RPMI7951 (cell line): ENCODE measurements around the gene MECP2. TPM values are rescaled to one million over a fixed set of nuclear protein-coding genes. Genes with fewer than 3 reads are reported as not detected.

Experiments used
- DNase-seq: peaks from one replicate; pipeline ENCODE4 v3.0.0-alpha.2; 2012; ENCODE audit warnings: low read depth
- total RNA-seq: library from RNA; depleted of rRNA; stranded (reverse); fragments of >200 nt; shearing (Covaris generic); gene quantifications from 2 replicates; pipeline ENCODE4 v1.2.3, GENCODE V29; 2014

Gene MECP2
- total RNA-seq, 1 experiment from 2014 or later = 12.9 TPM

- DNase-seq = no peak
Observed at GRCh38 chrX:154115750-154116149, 18.2 kb upstream of the MECP2 start.

- no peak for DNase-seq
Observed at GRCh38 chrX:154115071-154115470, 17.6 kb upstream of the MECP2 start.

GRCh38 chrX:154114652-154115051, 17.1 kb upstream of the MECP2 start:
- no peak for DNase-seq

GRCh38 chrX:154113729-154114128, 16.2 kb upstream of the MECP2 start:
- no peak for DNase-seq

- DNase-seq = no peak
Observed at GRCh38 chrX:154098551-154098950, 1.0 kb upstream of the MECP2 start.

- peak; percentile 53 for DNase-seq
Observed at GRCh38 chrX:154097003-154097588, 421 bp downstream of the MECP2 start.

- peak; percentile 59 for DNase-seq
Observed at GRCh38 chrX:154096140-154097002, 1.1 kb downstream of the MECP2 start.

- DNase-seq = no peak
Observed at GRCh38 chrX:154094833-154095232, 2.7 kb downstream of the MECP2 start.

GRCh38 chrX:154093965-154094364, 3.6 kb downstream of the MECP2 start:
- no peak for DNase-seq

GRCh38 chrX:154092371-154092770, 5.1 kb downstream of the MECP2 start:
- no peak for DNase-seq

- no peak for DNase-seq
Observed at GRCh38 chrX:154091678-154092077, 5.8 kb downstream of the MECP2 start.

GRCh38 chrX:154090731-154091130, 6.8 kb downstream of the MECP2 start:
- DNase-seq = no peak

- DNase-seq = no peak
Observed at GRCh38 chrX:154084449-154085300, 12.8 kb downstream of the MECP2 start.

- DNase-seq = no peak
Observed at GRCh38 chrX:154083126-154083517, 14.4 kb downstream of the MECP2 start.

- peak; percentile 53 for DNase-seq
Observed at GRCh38 chrX:154082396-154083125, 15.0 kb downstream of the MECP2 start.

GRCh38 chrX:154077101-154077500, 20.4 kb downstream of the MECP2 start:
- DNase-seq = no peak

- peak; percentile 44 for DNase-seq
Observed at GRCh38 chrX:154074199-154074598, 23.3 kb downstream of the MECP2 start.

GRCh38 chrX:154072192-154072591, 25.3 kb downstream of the MECP2 start:
- no peak for DNase-seq

GRCh38 chrX:154068560-154068959, 29.0 kb downstream of the MECP2 start:
- DNase-seq = no peak

- no peak for DNase-seq
Observed at GRCh38 chrX:154064637-154065435, 32.7 kb downstream of the MECP2 start.

GRCh38 chrX:154063234-154063633, 34.3 kb downstream of the MECP2 start:
- DNase-seq = no peak
